PC-9 (cell line): Measurements from ENCODE around the gene MYO5B. TPM values are rescaled to one million over a fixed set of nuclear protein-coding genes. Genes with fewer than 3 reads are reported as not detected.

Source experiments
- BruUV-seq: library from RNA; stranded (reverse); fragments of 400-500 nt; replicated peaks from 2 replicates; lab custom pipeline; 2021; lab: Mats Ljungman, UMichigan
- CTCF ChIA-PET: fragments of 300-600 bp; sonication (Branson Sonifier 250); formaldehyde crosslinking; loops from one replicate; lab custom pipeline; 2022; ENCODE audit warnings: antibody characterized with exemption; lab: Charles Lee
- POLR2A ChIA-PET: fragments of 300-600 bp; sonication (Branson Sonifier 250); formaldehyde crosslinking; loops from one replicate; lab custom pipeline; 2022; ENCODE audit warnings: antibody characterized with exemption; ENCODE audit not compliant: unreplicated experiment; lab: Charles Lee
- DNase-seq, 2 experiments: peaks; one replicate each; pipeline versions ENCODE4 v3.0.0 to v3.0.0-alpha.2; 2015 to 2022; ENCODE audit warnings: mixed read lengths in 1 of 2
- H2AFZ ChIP-seq: fragments of 200-600 bp; sonication (generic); 2 replicates; pipeline ENCODE4 v1.8.1; 2017; ENCODE audit warnings: antibody characterized with exemption
- H3F3A ChIP-seq: fragments of 200-600 bp; sonication (generic); 2 replicates; pipeline ENCODE4 v1.8.1; 2017; ENCODE audit warnings: antibody characterized with exemption, mild to moderate bottlenecking, low read depth; ENCODE audit not compliant: insufficient read depth
- H3K27ac ChIP-seq: fragments of 200-600 bp; sonication (generic); 2 replicates; pipeline ENCODE4 v1.6.1; 2016; ENCODE audit warnings: mixed run types
- H3K27me3 ChIP-seq: fragments of 200-600 bp; sonication (generic); 2 replicates; pipeline ENCODE4 v1.6.1; 2016; ENCODE audit warnings: low read depth, mixed run types; ENCODE audit not compliant: insufficient read depth
- H3K36me3 ChIP-seq: fragments of 200-600 bp; sonication (generic); 2 replicates; pipeline ENCODE4 v1.6.1; 2016; ENCODE audit warnings: low read depth, mixed run types
- H3K4me1 ChIP-seq: fragments of 200-600 bp; sonication (generic); replicated peaks from 2 replicates; pipeline ENCODE4 v1.6.1; 2016; ENCODE audit warnings: mixed run types; ENCODE audit not compliant: insufficient read depth
- H3K4me2 ChIP-seq: fragments of 200-600 bp; sonication (generic); 2 replicates; pipeline ENCODE4 v1.6.1; 2017; ENCODE audit warnings: mixed run types
- H3K4me3 ChIP-seq: fragments of 200-600 bp; sonication (generic); 2 replicates; pipeline ENCODE4 v1.6.1; 2016; ENCODE audit warnings: mixed run types
- H3K79me2 ChIP-seq: fragments of 200-600 bp; sonication (generic); 2 replicates; pipeline ENCODE4 v1.6.1; 2017; ENCODE audit warnings: low read depth, mixed run types
- H3K9me2 ChIP-seq: fragments of 200-600 bp; sonication (generic); 2 replicates; pipeline ENCODE4 v1.8.1; 2017; ENCODE audit warnings: mild to moderate bottlenecking; ENCODE audit not compliant: insufficient read depth
- H3K9me3 ChIP-seq: fragments of 200-600 bp; sonication (generic); 2 replicates; pipeline ENCODE4 v1.8.1; 2016; ENCODE audit warnings: low read depth; ENCODE audit not compliant: insufficient read depth
- H4K20me1 ChIP-seq: fragments of 200-600 bp; sonication (generic); 2 replicates; pipeline ENCODE4 v1.8.1; 2017; ENCODE audit not compliant: insufficient read depth
- CTCF ChIP-seq: fragments of 200-600 bp; sonication (generic); conservative IDR thresholded peaks from 2 replicates; pipeline ENCODE4 v1.6.1; 2017; ENCODE audit warnings: mixed run types, antibody characterized with exemption, mild to moderate bottlenecking, moderate library complexity
- EZH2 ChIP-seq: fragments of 200-600 bp; sonication (generic); IDR thresholded peaks from 2 replicates; pipeline ENCODE4 v1.8.0; 2017; ENCODE audit warnings: antibody characterized with exemption, low read depth
- intact Hi-C: fragments of 100-400 bp; cut with micrococcal nuclease; formaldehyde crosslinking; loops from one replicate; pipeline ENCODE4 v1.10.0; 2022; ENCODE audit not compliant: unreplicated experiment
- total RNA-seq: library from RNA; stranded (reverse); gene quantifications from 2 replicates; pipeline ENCODE4 v1.2.3, GENCODE V29; 2021

Gene MYO5B
- total RNA-seq, 1 experiment from 2014 or later: 25.4 TPM

- no peak for TF ChIP-seq EZH2
- no peak for TF ChIP-seq CTCF
- CTCF ChIA-PET: no interaction called here
- no peaks in the 10 kb centered on the region for H3F3A ChIP-seq
- intact Hi-C loops: no loop called here
- POLR2A ChIA-PET: no interaction called here
- H3K27me3 ChIP-seq: no peaks in the 10 kb centered on the region
- no peak overlapping the region for H3K4me3 ChIP-seq
- H3K9me3 ChIP-seq: no peaks in the 10 kb centered on the region
- H2AFZ ChIP-seq: no peak overlapping the region
- no peak for DNase-seq
- H3K4me1 ChIP-seq: no peaks in the 10 kb centered on the region
- BruUV-seq: no TSS peak
- no peaks in the 10 kb centered on the region for H3K9me2 ChIP-seq
- no peaks in the 10 kb centered on the region for H4K20me1 ChIP-seq
- H3K27ac ChIP-seq: no peak overlapping the region
- H3K4me2 ChIP-seq: no peak overlapping the region
- no peaks in the 10 kb centered on the region for H3K79me2 ChIP-seq
- no peaks in the 10 kb centered on the region for H3K36me3 ChIP-seq
Observed at GRCh38 chr18:50000227-50000626, 194.7 kb downstream of the MYO5B start.

- no peak overlapping the region for H3K4me3 ChIP-seq
- no peaks in the 10 kb centered on the region for H3K79me2 ChIP-seq
- intact Hi-C loops: no loop called here
- H2AFZ ChIP-seq: no peak overlapping the region
- no peaks in the 10 kb centered on the region for H3K4me1 ChIP-seq
- H3K4me2 ChIP-seq: no peak overlapping the region
- no peaks in the 10 kb centered on the region for H3F3A ChIP-seq
- no peaks in the 10 kb centered on the region for H3K9me2 ChIP-seq
- no peaks in the 10 kb centered on the region for H3K36me3 ChIP-seq
- TF ChIP-seq EZH2 (no peak), CTCF (no peak)
- H3K9me3 ChIP-seq: no peaks in the 10 kb centered on the region
- no peak for DNase-seq
- no TSS peak for BruUV-seq
- no peaks in the 10 kb centered on the region for H3K27me3 ChIP-seq
- no peaks in the 10 kb centered on the region for H4K20me1 ChIP-seq
- ChIA-PET POLR2A (no interaction called here), CTCF (no interaction called here)
- no peak overlapping the region for H3K27ac ChIP-seq
Observed at GRCh38 chr18:49999128-49999527, 195.8 kb downstream of the MYO5B start.

- no peaks in the 10 kb centered on the region for H3K27me3 ChIP-seq
- ChIA-PET CTCF (no interaction called here), POLR2A (interaction anchor here (0.6 kb wide), 1 partner anchor 124 kb away, joined by 6 read pairs; no protein-coding TSS in a partner anchor)
Observed at GRCh38 chr18:49997558-49997957, 197.4 kb downstream of the MYO5B start.

More at GRCh38 chr18:49997558-49997957, 197.4 kb downstream of the MYO5B start:
- Histone ChIP-seq H3K36me3 (no peaks in the 10 kb centered on the region), H3K9me3 (no peaks in the 10 kb centered on the region), H3K9me2 (no peaks in the 10 kb centered on the region), H3K27ac (no peak overlapping the region), H2AFZ (no peak overlapping the region), H3K4me1 (no peaks in the 10 kb centered on the region), H4K20me1 (no peaks in the 10 kb centered on the region), H3K4me2 (no peak overlapping the region), H3K4me3 (no peak overlapping the region), H3K79me2 (no peaks in the 10 kb centered on the region), H3F3A (no peaks in the 10 kb centered on the region)
- BruUV-seq: no TSS peak
- intact Hi-C loops: no loop called here
- no peak for DNase-seq
- TF ChIP-seq EZH2: no peak
- no peak for TF ChIP-seq CTCF
